ENCODE measurements around the gene C2.
A peak's percentile ranks its signal among the peaks of the same experiment; 100 is the strongest.

- TF ChIP-seq POLR2A (IDR thresholded peaks at IDR 0.05) = no peak
- TF ChIP-seq, protein P1, sequence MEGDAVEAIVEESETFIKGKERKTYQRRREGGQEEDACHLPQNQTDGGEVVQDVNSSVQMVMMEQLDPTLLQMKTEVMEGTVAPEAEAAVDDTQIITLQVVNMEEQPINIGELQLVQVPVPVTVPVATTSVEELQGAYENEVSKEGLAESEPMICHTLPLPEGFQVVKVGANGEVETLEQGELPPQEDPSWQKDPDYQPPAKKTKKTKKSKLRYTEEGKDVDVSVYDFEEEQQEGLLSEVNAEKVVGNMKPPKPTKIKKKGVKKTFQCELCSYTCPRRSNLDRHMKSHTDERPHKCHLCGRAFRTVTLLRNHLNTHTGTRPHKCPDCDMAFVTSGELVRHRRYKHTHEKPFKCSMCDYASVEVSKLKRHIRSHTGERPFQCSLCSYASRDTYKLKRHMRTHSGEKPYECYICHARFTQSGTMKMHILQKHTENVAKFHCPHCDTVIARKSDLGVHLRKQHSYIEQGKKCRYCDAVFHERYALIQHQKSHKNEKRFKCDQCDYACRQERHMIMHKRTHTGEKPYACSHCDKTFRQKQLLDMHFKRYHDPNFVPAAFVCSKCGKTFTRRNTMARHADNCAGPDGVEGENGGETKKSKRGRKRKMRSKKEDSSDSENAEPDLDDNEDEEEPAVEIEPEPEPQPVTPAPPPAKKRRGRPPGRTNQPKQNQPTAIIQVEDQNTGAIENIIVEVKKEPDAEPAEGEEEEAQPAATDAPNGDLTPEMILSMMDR (IDR thresholded peaks at IDR 0.05) = no peak
- peak in 1 of 3 donors; percentile 8 for TF ChIP-seq POLR2AphosphoS5 (IDR thresholded peaks at IDR 0.05)
- no peak for TF ChIP-seq EP300 (IDR thresholded peaks at IDR 0.05)
Observed at GRCh38 chr6:31879143-31879542, 48.4 kb upstream of the C2 start.

Data from stomach (tissue), 4 donors.